Kasumi-1 (cell line): ENCODE results near the gene NPAS3.

Experiments
- DNase-seq, 2 experiments: peaks; one replicate each; lab custom pipeline; 2025; lab: John Stamatoyannopoulos, UW

Gene NPAS3

DNA sequence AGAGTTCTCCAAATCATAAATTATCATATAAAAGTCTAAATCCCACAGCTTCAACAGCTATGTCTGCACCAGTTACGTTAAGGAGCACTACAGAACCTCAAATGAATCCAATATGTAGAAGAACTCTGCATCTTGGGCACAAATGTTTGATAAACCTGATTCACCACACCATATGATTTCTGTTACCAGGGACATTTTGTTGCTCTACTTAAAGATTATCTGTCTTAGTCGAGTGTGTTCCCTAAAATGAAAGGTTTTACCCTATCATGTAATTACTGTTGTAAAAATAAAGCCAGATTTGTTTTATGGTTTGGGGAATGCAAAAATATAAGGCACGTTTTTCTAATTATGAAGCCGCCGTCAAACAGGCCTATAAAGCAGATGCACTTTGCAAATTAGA lies 649.1 kb downstream of the NPAS3 start:
- DNase-seq, result no peak

DNA sequence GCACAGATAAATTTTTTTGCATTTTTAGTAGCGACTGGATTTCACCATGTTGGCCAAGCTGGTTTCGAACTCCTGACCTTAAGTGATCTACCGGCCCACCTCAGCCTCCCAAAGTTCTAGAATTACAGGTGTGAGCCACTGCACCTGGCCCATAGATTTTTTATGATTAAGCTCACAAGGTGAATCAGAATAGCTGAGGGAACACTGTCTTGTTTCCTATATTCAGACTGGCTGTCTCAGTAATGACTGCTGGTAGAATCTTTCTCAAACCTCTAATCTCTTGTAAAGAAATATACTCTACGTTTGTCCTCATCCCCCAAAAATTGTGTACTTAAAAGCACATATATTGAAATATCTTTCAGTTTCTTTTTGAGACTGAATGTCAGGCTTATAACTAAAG lies 650.1 kb downstream of the NPAS3 start:
- DNase-seq, result no peak

DNA sequence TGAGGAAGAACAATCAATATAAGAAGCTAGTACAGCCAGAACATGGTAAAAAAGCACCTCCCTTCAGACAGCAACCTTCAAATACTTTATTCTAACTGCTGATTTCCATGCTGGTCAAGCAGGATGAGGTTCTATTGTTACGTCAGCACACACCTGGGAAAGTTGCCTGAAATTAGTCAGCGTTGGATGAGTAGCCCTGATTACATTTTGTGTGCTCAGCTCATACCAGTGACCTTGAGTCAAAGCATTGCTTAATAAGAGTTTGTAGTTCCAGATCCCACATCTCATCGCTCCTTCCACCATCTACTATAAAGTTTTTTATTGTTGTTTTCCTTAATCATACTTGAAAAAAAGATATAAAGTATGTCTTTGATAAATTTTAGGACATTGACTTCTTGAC lies 650.7 kb downstream of the NPAS3 start:
- DNase-seq, result no peak

DNA sequence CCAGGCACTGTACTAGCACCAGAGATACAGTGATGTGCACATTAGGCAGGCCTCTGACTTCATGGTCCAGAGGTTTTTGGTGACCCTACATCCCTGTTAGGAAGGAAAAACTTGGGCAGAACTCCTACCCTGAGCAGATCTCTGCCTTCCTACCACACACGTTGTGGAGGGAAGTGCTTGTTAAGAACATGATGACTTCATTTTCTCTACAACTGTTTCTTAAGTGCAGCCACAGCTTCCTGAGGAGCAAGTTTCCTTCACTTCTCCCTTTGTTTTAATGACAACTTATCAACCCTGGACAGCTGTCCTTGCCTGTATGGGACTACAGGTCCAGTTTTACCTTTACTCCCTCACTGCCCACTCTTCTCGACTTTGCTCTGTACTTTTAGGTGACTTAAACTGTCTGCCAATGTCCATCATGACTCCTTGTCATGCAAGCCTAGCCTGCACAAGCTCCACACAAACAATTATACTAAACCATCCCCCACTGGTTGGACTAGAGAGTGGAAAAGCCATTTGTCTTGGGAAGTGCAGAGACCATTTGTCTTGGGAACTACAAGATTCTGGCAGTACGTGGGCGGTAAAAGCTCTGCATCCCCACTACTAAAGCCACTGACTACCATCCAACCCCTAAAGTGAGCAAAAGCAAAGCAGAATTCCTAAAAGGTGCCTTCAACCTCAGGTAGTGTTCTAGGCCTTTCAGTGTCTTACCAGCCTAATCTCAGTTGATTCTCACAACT lies 652.4 kb downstream of the NPAS3 start:
- no peak for DNase-seq

DNA sequence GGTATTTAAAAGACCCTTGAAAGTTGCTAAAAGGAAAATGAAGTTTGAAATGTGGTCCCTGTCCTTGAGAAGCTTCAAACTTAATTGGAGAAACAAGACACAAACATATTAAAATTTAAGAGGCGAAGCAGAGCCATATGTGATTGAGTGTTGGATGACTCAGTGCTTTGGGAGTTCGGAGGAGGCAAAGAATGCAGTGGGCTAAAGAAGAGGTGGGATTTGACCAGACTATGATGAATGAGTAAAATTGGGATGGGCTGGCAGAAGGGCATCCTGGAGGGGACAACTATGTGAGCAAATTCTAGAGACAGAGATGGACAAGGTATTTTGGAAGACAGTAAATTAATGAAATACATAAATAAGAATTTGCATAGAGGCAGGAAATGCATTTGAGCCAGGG lies 653.6 kb downstream of the NPAS3 start:
- no peak for DNase-seq

DNA sequence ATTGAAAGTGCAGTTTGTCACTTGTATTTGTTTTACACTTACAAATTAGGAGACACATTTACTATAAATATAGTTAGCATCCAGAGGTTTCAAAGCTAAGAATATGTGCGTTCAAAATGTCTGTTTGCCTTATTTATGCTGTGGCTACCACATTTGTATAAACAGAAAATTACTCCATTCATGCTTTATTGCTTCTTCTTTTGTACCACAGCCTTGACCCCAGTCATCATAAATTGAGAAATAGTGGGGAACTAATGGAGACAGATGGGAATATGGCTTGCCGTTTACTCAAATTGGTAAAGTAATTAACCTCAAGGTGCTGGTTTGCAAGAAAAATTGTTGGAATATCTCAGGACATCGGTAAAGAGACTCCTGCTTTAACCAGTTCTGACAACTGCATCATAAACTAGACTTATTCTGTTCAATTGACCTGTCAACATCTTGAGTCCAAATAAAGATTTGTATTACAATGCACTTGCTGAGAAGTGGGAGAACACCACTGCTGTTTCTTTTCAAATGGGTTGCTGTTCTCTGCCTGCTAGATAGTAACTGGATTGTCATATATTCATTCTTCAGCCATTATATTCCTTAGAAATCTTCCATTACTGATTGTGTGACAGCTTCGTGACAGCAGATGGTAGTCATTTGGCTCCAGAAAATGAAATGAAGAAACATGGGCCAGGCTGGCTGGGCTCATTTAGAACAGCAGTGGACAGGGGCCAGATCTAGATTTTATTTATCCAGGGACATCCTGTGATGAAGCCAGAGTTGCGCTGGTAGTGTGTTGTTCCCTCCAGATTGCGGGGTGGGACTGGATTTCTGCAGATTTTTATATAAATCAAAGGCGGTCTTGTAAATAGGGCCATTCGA lies 657.8 kb downstream of the NPAS3 start:
- no peak for DNase-seq

DNA sequence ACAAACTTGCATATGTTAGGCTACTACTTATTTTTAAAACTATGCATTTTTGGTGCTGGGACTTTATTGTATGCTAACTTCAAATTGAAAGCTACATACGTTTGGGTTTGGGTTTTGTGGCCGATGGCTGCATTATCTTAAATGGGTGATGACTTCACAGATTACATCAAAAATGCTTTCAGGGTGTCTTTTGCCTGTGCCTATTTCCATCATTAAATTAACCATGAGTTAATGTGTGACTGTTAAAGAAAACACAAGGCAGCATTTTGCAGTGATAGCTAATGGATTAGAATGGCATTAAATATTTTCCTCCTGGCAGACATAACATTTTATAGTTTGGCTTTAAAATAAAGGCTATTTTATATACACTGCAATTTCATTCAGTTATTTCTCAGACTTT lies 659.9 kb downstream of the NPAS3 start:
- DNase-seq, result no peak

DNA sequence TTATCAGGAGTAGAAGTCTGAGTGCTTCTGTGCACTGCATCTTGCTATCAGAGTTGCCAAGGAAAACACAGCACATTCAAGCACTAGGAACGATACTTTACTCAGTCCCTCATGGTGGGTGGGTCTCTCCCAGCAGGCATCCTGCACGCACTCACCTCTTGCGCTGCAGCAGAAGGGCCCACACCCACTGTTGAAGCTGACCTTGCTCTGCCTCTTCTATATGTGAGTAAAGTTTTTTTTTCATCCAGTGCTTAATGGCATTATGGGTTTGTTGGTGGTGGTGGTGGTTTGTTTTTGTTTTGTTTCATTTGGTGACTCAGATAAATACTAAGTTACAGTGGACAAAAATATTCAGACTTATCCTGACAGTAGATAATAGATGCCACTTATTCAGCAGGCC lies 663.7 kb downstream of the NPAS3 start:
- DNase-seq, result no peak

DNA sequence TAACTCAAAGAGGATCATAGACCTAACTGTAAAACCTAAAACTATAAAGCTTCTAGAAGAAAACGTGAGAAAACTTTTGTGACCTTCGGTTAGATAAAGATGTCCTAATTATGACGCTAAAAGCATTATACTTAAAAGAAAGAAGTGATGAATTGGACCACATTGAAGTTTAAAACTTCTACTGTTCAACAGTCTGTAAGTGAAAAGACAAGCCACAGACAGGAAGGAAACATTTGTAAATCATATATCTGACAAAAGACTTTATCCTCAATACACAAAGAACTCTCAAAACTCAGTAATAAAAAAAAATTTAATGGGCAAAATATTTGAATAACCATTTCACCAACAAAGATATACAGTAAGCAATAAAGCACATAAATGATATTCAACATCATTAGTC lies 667.9 kb downstream of the NPAS3 start:
- no peak for DNase-seq

DNA sequence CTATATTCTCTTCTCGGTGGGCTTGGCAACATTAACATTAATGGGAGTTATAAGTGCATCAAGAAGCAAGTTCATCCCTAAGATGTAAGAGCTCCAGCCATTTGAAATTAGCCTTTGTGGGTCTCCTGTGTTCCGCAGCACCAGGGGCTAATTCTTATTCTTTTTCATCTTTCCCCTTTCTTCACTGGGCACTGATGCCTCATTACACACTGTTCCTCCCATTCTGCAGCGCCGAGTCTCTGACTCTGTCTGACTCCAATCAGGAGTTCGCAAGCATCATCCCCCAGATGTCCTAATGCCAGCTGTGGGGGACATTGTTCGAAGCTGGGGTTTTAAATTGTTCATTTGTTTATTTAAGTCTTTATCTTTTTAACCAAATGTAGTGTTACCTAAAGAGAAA lies 670.9 kb downstream of the NPAS3 start:
- DNase-seq, result no peak

DNA sequence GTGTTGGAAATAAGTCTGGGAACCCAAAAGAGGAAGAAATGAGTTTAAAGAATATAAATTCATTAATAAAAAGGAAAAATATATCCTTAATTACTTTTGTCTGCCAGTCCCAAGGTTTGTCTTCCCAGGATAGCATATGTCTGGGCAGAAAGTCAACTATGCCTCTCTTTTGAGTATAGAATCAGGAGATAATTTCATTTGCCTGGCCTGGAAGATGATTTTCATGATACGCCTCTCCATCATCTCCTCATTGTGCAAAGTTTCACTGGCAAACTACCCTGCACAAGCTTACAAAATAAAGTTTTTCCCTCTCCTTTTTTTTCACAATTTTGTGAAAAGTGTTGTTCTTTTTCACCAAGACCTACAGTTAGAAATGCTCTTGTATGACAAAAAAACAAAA lies 671.4 kb downstream of the NPAS3 start:
- DNase-seq, result no peak

DNA sequence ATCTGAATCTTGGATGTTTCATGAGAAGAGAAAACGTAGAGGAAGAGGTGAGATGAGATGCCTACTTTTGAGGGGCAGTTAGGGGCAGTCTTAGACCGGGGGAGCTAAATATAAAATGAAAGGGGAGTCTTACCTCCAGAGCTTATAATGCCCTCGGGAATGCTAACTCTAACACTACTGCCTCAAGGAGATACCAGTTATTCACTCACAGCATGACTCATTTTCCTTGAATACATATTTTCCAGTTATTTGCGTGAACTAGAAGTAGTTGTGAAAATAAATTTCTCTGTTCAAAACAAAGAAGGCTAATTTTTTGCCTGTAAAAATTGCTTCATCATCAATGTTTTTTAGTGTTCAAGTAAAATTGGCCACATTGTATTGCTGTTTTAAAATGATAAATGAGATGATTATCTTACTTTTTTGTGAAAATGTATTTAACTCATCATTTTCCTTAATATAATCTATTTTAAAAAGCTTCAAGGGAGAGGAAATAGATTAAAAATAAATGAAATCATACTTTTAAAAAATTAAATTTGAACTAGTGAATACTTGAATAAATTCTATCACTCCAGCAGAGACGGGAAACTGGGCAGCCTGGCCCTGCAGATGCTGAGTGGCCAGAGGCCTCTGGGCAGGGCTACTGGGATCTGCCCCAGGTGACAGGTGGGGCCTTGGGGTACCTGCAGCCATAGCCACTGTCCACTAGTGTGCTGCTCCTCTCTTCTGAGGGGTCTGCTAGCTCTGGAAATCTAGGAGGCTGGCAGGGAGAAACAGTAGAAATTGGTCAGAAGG lies 672.9 kb downstream of the NPAS3 start:
- no peak for DNase-seq

DNA sequence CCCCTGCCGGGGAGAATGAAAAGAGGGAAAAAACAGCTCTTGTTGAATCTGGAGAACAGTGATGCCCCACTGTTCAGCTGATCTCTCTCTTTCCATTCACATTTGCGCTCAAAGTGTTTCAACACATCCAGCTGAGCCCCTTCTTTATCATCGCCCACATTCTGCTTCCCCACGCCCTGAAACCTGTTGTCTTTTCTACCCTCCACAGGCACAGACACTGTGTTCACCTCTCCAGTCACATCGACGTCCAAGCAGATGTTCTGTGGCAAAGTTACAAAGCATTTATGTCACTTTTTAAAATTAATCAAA lies 673.5 kb downstream of the NPAS3 start:
- no peak for DNase-seq

DNA sequence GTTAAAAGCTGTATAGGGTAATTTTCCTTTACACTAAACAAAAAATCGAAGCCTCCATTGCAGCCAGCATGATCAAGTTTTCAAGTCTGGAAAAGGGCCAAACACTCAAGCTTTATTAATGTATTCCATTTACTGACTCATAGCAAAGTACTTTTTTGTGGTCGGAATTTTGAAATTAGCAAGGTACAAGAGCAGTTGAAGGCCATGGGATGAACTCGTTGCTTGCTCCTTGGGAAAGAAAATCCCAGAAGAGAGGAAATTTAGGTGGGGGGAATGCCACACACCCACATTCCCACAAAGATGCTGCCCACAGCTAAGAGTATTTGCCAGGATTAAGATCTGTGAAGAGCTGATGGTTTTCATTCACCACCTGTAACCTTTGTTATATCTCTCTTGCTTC lies 678.5 kb downstream of the NPAS3 start:
- no peak for DNase-seq

DNA sequence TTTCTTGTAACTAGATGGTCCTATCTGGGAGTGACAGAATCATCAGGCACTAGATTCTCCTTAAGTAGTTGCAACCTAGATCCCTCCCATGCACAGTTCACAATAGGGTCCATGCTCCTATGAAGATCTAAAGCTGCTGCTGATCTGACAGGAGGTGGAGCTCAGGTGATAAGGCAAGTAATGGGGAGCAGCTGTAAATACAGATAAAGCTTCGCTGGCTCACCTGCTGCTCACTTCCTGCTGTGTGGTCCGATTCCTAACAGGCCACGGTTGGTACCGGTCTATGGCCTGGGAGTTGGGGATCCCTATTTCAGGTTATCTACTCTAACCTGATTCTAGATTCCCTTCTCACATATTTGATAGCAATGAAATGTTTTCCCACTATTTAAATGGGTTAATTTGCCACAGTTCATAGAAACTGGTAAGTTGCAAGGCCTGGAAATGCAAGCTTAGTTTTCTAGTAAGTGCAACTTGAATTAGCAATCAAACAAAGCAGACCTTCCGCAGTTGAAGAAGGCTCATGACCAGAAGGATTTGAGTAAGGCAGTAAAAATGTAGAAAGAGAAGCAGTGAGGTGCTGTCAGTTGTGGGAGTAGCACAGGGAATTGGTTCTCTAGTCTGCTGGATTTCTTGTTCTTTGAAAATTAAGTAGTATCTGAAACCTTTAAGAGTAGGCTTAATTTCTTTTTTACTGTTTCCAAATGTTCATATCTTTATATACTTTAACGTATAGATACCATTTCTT lies 679.9 kb downstream of the NPAS3 start:
- DNase-seq, result no peak

DNA sequence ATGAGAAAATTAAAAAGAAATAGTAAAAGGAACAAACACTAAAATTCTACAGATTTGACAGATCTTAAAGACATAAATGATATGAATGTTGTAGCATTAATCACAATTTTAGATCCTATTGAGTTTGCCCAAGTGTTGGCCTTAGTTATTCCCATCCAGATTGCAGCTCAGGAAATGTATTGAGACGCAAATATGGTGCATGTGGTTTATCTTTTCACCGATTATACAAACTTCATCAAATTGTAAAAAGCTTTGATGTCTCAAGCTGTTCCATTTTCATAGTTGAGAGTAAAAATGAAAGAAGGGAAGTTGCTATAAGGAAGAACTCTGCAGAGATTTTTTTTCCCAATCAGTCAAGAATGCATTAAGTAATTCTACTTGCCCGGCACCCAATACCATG lies 683.8 kb downstream of the NPAS3 start:
- no peak for DNase-seq

DNA sequence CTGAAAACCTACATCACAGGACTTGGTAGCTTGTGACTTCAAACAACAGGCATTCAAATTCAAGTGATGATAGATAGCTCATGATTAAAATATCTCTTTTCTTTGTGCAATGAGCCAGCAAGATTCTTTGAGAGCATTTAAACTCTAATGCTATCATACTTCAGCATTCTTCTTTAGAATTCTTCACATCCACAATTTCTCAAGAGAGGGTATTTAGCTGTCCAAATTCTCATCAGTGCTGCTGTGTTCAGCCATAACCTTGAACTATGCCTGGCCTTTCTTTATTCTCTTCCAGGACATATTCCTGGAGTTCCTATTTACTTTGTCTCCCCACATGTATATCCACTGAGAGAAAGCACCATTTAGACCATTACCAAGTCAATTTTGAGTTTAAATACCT lies 691.1 kb downstream of the NPAS3 start:
- no peak for DNase-seq

DNA sequence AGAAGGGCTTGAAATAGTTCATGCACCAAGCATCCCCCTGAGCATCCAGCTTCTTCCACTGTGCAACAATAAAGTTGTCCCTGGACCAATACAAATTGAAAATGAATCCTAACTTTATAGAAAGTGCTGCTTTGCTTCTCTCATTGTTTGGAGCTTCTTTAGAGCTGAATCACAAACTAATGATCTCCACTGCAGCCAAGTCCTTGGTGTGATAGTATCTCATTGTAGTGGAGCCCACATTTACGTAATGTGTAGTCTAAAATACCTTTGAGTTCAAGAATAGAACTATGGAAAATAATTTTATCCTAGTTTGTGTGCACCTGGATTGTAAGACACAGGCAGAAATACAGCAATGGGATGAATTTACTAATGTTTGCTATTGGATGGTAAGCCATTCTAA lies 692.3 kb downstream of the NPAS3 start:
- DNase-seq, result no peak

DNA sequence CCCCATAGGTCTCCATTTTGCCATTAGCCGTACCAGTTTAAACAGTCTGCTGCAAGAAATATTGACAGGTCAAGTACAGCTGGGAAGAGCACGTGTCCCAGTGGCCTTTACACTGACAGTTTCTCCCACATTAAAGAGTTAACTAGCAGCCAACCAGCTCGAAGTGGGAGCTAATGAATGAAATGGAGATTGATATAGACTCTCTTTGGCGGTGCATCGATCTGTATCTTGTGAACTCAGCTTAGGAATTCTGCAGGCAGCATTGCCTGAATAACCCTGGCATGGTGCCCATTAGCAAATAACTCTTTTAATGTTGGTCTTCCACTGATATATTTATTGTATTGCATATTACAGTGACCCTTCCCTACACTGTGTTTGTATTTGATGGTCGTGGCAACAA lies 692.8 kb downstream of the NPAS3 start:
- no peak for DNase-seq

DNA sequence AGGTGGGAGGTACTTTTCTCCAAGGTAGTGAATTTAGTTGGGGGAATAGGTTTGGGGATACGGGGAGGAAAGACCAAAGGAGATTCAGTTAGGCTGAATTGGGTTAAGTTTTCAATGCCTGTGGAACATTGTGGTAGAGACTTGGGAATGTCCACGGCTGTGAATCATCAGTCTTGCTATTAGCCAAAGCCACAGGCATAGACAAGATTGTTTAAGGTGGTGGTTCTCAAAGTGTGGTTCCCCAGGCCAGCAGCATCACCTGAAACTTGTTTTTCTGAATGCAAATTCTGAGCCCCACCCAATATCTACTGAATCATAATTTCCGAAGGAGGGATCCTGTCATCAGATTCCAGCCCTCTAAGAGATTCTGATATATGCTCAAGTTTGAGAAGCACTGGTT lies 696.0 kb downstream of the NPAS3 start:
- no peak for DNase-seq

DNA sequence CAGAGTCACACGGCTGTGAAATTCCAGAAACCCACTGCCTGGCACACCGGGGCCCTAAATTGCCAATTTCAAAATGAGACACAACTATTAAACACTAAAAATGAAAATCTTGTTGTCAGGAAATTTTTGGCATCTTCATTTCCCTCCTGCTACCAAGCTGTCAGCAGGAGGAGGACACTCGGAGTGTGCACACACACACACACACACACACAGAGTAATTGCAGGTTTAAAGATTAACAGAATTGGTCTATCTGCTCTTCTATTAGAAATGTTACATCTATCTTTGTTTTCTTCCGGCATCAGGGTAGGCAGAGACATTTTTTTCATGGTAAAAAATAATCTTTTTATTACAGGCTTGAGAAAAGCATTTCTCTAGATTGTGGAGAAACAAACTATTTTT lies 698.0 kb downstream of the NPAS3 start:
- DNase-seq, result no peak

DNA sequence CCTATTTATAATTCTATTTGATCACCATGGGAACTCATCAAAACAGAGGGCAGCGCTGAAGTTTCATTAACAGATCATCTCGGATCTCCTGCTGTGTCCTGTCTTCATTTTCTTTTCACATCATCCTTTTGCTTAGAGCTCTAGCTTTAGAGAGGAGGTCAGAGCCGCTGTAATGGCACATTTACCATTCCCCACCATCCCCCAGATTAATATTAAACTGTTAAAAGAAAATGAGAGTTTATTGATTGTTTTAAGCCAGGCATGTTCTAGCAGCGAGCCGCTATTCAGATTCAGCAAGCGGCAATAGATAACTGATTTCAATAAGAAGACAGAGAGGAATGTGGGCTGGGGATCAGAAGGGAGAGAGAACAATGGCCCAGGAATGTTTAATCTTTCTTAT lies 703.4 kb downstream of the NPAS3 start:
- DNase-seq, result no peak
